H1 (cell line): ENCODE data around the gene TMEM170A. TPM values are rescaled to one million over a fixed set of nuclear protein-coding genes. Genes with fewer than 3 reads are reported as not detected.

ENCODE experiments used
- CTCF ChIA-PET: fragments of 300-600 bp; sonication (Branson Sonifier 250); formaldehyde crosslinking; loops from one replicate; lab custom pipeline; 2021; ENCODE audit not compliant: partially characterized antibody; lab: Charles Lee
- POLR2A ChIA-PET: fragments of 300-600 bp; sonication (Branson Sonifier 250); formaldehyde crosslinking; loops from one replicate; lab custom pipeline; 2021; ENCODE audit warnings: inconsistent platforms; ENCODE audit not compliant: partially characterized antibody; lab: Charles Lee
- DNase-seq, 2 experiments: peaks; one replicate each; pipeline versions ENCODE4 v3.0.0 to v3.0.0-alpha.2; 2010 to 2022; ENCODE audit warnings: low spot score in 2 of 2, low read depth in 1 of 2, mixed read lengths in 1 of 2
- FAIRE-seq: peaks from 2 replicates; lab custom pipeline; 2011; peaks lifted over from hg19 to GRCh38; lab: Jason Lieb, UNC
- H2AFZ ChIP-seq: 2 replicates; pipeline ENCODE4 v1.8.1; 2012; ENCODE audit warnings: low read length, inconsistent platforms
- H2AK5ac ChIP-seq: 2 replicates; pipeline ENCODE4 v1.6.1; 2013; ENCODE audit warnings: low read depth, low read length
- H2BK120ac ChIP-seq: replicated peaks from 2 replicates; pipeline ENCODE3; 2013; ENCODE audit warnings: low read depth, low read length, inconsistent platforms
- H2BK12ac ChIP-seq: 2 replicates; pipeline ENCODE4 v1.6.1; 2013; ENCODE audit warnings: low read depth, low read length
- H2BK15ac ChIP-seq: 2 replicates; pipeline ENCODE4 v1.6.1; 2013; ENCODE audit warnings: low read length
- H2BK20ac ChIP-seq: 2 replicates; pipeline ENCODE4 v1.6.1; 2013; ENCODE audit warnings: low read length
- H2BK5ac ChIP-seq: 2 replicates; pipeline ENCODE4 v1.6.1; 2013; ENCODE audit warnings: low read depth, low read length
- H3K14ac ChIP-seq: 2 replicates; pipeline ENCODE4 v1.6.1; 2013; ENCODE audit warnings: inconsistent platforms; ENCODE audit not compliant: insufficient read length
- H3K18ac ChIP-seq: 2 replicates; pipeline ENCODE4 v1.6.1; 2013; ENCODE audit warnings: low read length; ENCODE audit errors: extremely low read depth
- H3K23ac ChIP-seq: 2 replicates; pipeline ENCODE4 v1.6.1; 2013; ENCODE audit warnings: inconsistent platforms; ENCODE audit not compliant: insufficient read length
- H3K23me2 ChIP-seq: 2 replicates; pipeline ENCODE4 v1.6.1; 2013; ENCODE audit warnings: low read depth, low read length
- H3K27ac ChIP-seq: 2 replicates; pipeline ENCODE4 v1.6.1; 2011; ENCODE audit warnings: low read depth, low read length, inconsistent platforms
- H3K27me3 ChIP-seq, 4 experiments: replicated peaks in 1 of 4; 1 replicate in 1 of 4; 2 replicates in 3 of 4; pipeline versions ENCODE4 v1.6.1 to v1.8.1; 2011 to 2013; ENCODE audit warnings: low read length in 3 of 4, mild to moderate bottlenecking in 3 of 4, inconsistent platforms in 2 of 4, mixed read lengths in 2 of 4, moderate library complexity in 1 of 4; ENCODE audit not compliant: control insufficient read depth in 3 of 4, insufficient read depth in 3 of 4; ENCODE audit errors: extremely low read depth in 1 of 4
- H3K36me3 ChIP-seq, 4 experiments: 2 replicates each; pipeline versions ENCODE4 v1.6.1 to v1.8.1; 2011 to 2013; ENCODE audit warnings: mild to moderate bottlenecking in 4 of 4, low read length in 3 of 4, moderate library complexity in 2 of 4, control low read depth in 1 of 4, inconsistent platforms in 1 of 4; ENCODE audit not compliant: insufficient read depth in 4 of 4, control insufficient read depth in 2 of 4
- H3K4ac ChIP-seq: replicated peaks from 2 replicates; pipeline ENCODE3; 2013; ENCODE audit warnings: low read length, low read depth, mixed read lengths, inconsistent platforms; ENCODE audit not compliant: insufficient read length
- H3K4me1 ChIP-seq, 4 experiments: replicated peaks in 1 of 4; 1 replicate in 1 of 4; 2 replicates in 3 of 4; pipeline versions ENCODE4 v1.6.1 to v1.8.1; 2011 to 2013; ENCODE audit warnings: low read length in 3 of 4, inconsistent platforms in 2 of 4, mixed read lengths in 1 of 4; ENCODE audit not compliant: insufficient read depth in 4 of 4, control insufficient read depth in 3 of 4
- H3K4me2 ChIP-seq, 2 experiments: 2 replicates each; pipeline versions ENCODE4 v1.6.1 to v1.8.1; 2011 to 2013; ENCODE audit warnings: low read depth in 2 of 2, low read length in 2 of 2, control low read depth in 1 of 2, inconsistent platforms in 1 of 2, mild to moderate bottlenecking in 1 of 2; ENCODE audit not compliant: insufficient read depth in 1 of 2
- H3K4me3 ChIP-seq, 4 experiments: fragments of 200-600, 300-600 bp in 1 of 4; sonication (generic), shearing (Covaris generic), sonication (Bioruptor Twin) in 1 of 4; 2 replicates each; pipeline versions ENCODE4 v1.5.1 to v1.8.1; 2011 to 2016; ENCODE audit warnings: low read length in 4 of 4, low read depth in 3 of 4, control low read depth in 2 of 4, inconsistent platforms in 2 of 4, mild to moderate bottlenecking in 2 of 4, mixed read lengths in 1 of 4, moderate library complexity in 1 of 4; ENCODE audit not compliant: insufficient read depth in 2 of 4; ENCODE audit errors: extremely low read depth in 1 of 4
- H3K56ac ChIP-seq: replicated peaks from 2 replicates; pipeline ENCODE3; 2013; ENCODE audit warnings: low read depth, mild to moderate bottlenecking, mixed read lengths, low read length, inconsistent platforms; ENCODE audit not compliant: insufficient read length
- H3K79me1 ChIP-seq: 2 replicates; pipeline ENCODE4 v1.6.1; 2013; ENCODE audit warnings: low read depth, low read length, control low read depth
- H3K79me2 ChIP-seq, 2 experiments: 2 replicates each; pipeline versions ENCODE4 v1.6.1 to v1.8.1; 2012 to 2013; ENCODE audit warnings: low read length in 2 of 2, mild to moderate bottlenecking in 2 of 2, inconsistent platforms in 1 of 2; ENCODE audit not compliant: insufficient read depth in 2 of 2, control insufficient read depth in 1 of 2
- H3K9ac ChIP-seq, 4 experiments: replicated peaks in 1 of 4; 1 replicate in 1 of 4; 2 replicates in 3 of 4; pipeline versions ENCODE4 v1.6.1 to v1.8.1; 2011 to 2013; ENCODE audit warnings: low read depth in 3 of 4, low read length in 3 of 4, control low read depth in 2 of 4, mild to moderate bottlenecking in 2 of 4, moderate library complexity in 2 of 4, inconsistent platforms in 1 of 4; ENCODE audit errors: extremely low read depth in 1 of 4
- H3K9me3 ChIP-seq, 2 experiments: 2 replicates each; pipeline versions ENCODE4 v1.6.1 to v1.8.1; 2012 to 2013; ENCODE audit warnings: mild to moderate bottlenecking in 2 of 2, moderate library complexity in 2 of 2, control low read depth in 1 of 2, inconsistent platforms in 1 of 2, low read depth in 1 of 2, low read length in 1 of 2, mixed read lengths in 1 of 2; ENCODE audit not compliant: insufficient read depth in 2 of 2
- H4K20me1 ChIP-seq, 2 experiments: replicated peaks in 1 of 2; 2 replicates each; pipeline versions ENCODE3 to v1.8.1; 2011 to 2013; ENCODE audit warnings: inconsistent platforms in 2 of 2, low read length in 2 of 2, mild to moderate bottlenecking in 1 of 2; ENCODE audit not compliant: insufficient read depth in 2 of 2, control insufficient read depth in 1 of 2
- H4K5ac ChIP-seq: 2 replicates; pipeline ENCODE4 v1.6.1; 2013; ENCODE audit warnings: low read length, low read depth, mixed read lengths, inconsistent platforms; ENCODE audit not compliant: insufficient read length
- H4K8ac ChIP-seq: 2 replicates; pipeline ENCODE4 v1.8.0; 2013; ENCODE audit warnings: mild to moderate bottlenecking, moderate library complexity, low read length, inconsistent platforms; ENCODE audit not compliant: insufficient read depth; ENCODE audit errors: extremely low read depth
- H4K91ac ChIP-seq: replicated peaks from 2 replicates; pipeline ENCODE3; 2013; ENCODE audit warnings: low read length, mixed read lengths, inconsistent platforms; ENCODE audit not compliant: insufficient read length
- CREB1 ChIP-seq: IDR thresholded peaks from 2 replicates; pipeline ENCODE4 v1.6.1; 2012; ENCODE audit warnings: inconsistent platforms
- E2F6 ChIP-seq: IDR thresholded peaks from 2 replicates; pipeline ENCODE4 v1.6.1; 2012; ENCODE audit warnings: inconsistent platforms
- MAFK ChIP-seq: IDR thresholded peaks from 2 replicates; pipeline ENCODE4 v1.6.1; 2012; ENCODE audit warnings: low read depth, mild to moderate bottlenecking, improper control_type of control experiment, low read length
- POU5F1 ChIP-seq: IDR thresholded peaks from 2 replicates; pipeline ENCODE4 v1.6.1; 2011; ENCODE audit warnings: low read depth, mild to moderate bottlenecking, low read length, moderate library complexity
- RXRA ChIP-seq: IDR thresholded peaks from 2 replicates; pipeline ENCODE4 v1.6.1; 2011; ENCODE audit warnings: low read depth, mild to moderate bottlenecking, low read length, moderate library complexity; ENCODE audit not compliant: insufficient read depth
- SIN3A ChIP-seq, 2 experiments: IDR thresholded peaks in 1 of 2; conservative IDR thresholded peaks in 1 of 2; 2 replicates each; pipeline ENCODE4 v1.6.1; 2011 to 2012; ENCODE audit warnings: low read length in 2 of 2, improper control_type of control experiment in 1 of 2, low read depth in 1 of 2, mild to moderate bottlenecking in 1 of 2
- SP2 ChIP-seq: IDR thresholded peaks from 2 replicates; pipeline ENCODE4 v1.6.1; 2012; ENCODE audit warnings: mild to moderate bottlenecking, low read length, inconsistent platforms
- TAF7 ChIP-seq: optimal IDR thresholded peaks from 2 replicates; pipeline ENCODE3; 2011; ENCODE audit warnings: low read depth, mild to moderate bottlenecking, inconsistent platforms, low read length, moderate library complexity, borderline replicate concordance
- USF2 ChIP-seq: IDR thresholded peaks from 2 replicates; pipeline ENCODE4 v1.6.1; 2011; ENCODE audit warnings: low read length, improper control_type of control experiment
- ZNF274 ChIP-seq: IDR thresholded peaks from 2 replicates; pipeline ENCODE4 v1.7.0; 2012; ENCODE audit warnings: low read length, borderline replicate concordance; ENCODE audit errors: extremely low read depth
- WGBS, 2 experiments: shearing (Covaris generic) in 1 of 2; methylation state at CpG; one replicate each; pipeline versions ENCODE4 v1.1.6 to v1.1.7; 2013 to 2015; ENCODE audit warnings: low lambda C conversion rate in 2 of 2, mixed read lengths in 2 of 2, inconsistent platforms in 1 of 2, low coverage in 1 of 2, missing lambda C conversion rate in 1 of 2; ENCODE audit not compliant: insufficient replicate concordance in 2 of 2, insufficient coverage in 1 of 2, insufficient read length in 1 of 2; ENCODE audit errors: extremely low coverage in 1 of 2, missing lambda C conversion rate in 1 of 2; 5-methylcytosine and 5-hydroxymethylcytosine counted together
- polyA plus RNA-seq, 7 experiments: library from polyadenylated mRNA; depleted of rRNA in 3 of 7; stranded (reverse) in 5 of 7; unstranded in 2 of 7; fragments of >200 nt in 5 of 7; fragments of 200-250 nt in 2 of 7; gene quantifications; 1 replicate in 5 of 7; 2 replicates in 1 of 7; 4 replicates in 1 of 7; pipeline versions ENCODE4 v1.2.1 to v1.2.3, GENCODE V29; 2011 to 2013; ENCODE audit warnings: missing spikeins in 2 of 7, mixed read lengths in 2 of 7
- total RNA-seq: library from RNA; stranded (reverse); fragmentation: NEBNext Ultra II Directional; extraction: Animal tissue kit (Norgen Biotek cat#: 25700); gene quantifications from 2 replicates; pipeline ENCODE4 v1.2.1, GENCODE V29; 2021

TMEM170A gene
- total and polyA plus RNA-seq, 2 of the 8 experiments (the other 6 are each of a cell fraction or from before 2014, with no cell fraction given): 22.9 to 56.6 TPM

DNA sequence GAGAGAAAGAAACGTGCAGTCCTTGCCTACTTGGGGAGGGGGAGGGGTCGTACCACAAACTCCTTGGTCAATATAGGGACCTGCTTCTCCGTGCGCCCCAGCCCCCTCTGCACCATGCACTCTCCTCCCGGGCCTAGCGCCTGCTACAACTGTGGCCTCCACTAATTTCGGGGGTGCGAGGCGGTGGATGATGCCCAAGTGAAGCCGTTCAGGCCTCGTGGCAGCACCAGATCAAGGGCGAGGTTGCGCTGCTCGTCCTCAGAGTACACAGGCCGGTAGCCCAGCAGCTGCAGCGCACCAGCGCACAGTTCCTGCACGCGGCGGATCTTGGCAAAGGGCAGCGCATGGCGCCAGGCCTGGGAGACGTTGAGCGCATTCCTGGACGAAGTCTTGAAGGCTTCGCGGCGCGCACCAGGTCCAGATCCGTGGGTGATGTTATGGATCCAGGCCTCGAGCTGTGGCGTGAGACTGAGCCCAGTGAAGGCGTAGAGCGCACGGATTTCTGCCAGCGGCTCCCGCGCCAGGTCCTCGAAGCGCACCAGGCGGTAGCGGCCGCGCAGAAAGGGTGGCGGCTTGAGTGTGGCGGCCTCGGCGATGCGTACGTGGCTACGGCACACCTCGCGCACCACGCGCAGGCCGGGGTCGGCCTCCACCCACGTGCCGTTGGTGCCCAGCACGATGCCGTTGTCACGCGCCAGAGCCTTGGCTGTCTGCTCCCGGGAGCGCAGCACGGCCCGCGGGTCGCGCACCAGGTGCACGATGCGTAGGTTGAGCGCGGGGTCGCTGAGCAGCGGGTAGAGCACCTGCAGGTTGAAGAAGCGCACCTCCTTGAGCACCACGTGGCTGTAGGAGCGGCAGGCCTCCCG, 14.2 kb upstream of the TMEM170A start:
- Histone ChIP-seq H3K23ac (no peak overlapping the region), H3K79me1 (no peaks in the 10 kb centered on the region), H3K9me3 (no peaks in the 10 kb centered on the region), H2AK5ac (no peak overlapping the region), H3K36me3 (peaks cover 0 to 21% (median 9%) of the 10 kb centered on the region in 4 experiments; a peak in 7 of 8 replicates), H4K91ac (no peak overlapping the region), H3K56ac (no peak overlapping the region), H2BK15ac (no peak overlapping the region), H3K14ac (no peak overlapping the region), H3K4ac (no peak overlapping the region), H4K20me1 (peaks cover 0 to 2% of the 10 kb centered on the region in 2 experiments), H3K9ac (no peak overlapping the region), H2BK12ac (no peak overlapping the region), H2BK5ac (peak overlapping the region; percentile 52; the same call in 1 of the 2 replicates), H3K18ac (no peak overlapping the region), H3K4me1 (no peaks in the 10 kb centered on the region), H3K4me2 (no peak overlapping the region), H3K79me2 (no peaks in the 10 kb centered on the region), H3K23me2 (no peaks in the 10 kb centered on the region), H4K5ac (no peak overlapping the region), H3K4me3 (no peak overlapping the region), H3K27me3 (no peaks in the 10 kb centered on the region), H3K27ac (no peak overlapping the region), H4K8ac (no peak overlapping the region), H2BK20ac (no peak overlapping the region), H2AFZ (no peak overlapping the region), H2BK120ac (no peak overlapping the region)
- no peak for FAIRE-seq
- ChIA-PET POLR2A (interaction anchor here (1.9 kb wide), 1 partner anchor 16 kb away, joined by 16 read pairs; the partner anchor contains the start of gene CHST6), CTCF (interaction anchor here (0.6 to 9.9 kb wide), 8 partner anchors 8 to 142 kb away, joined by 3 to 127 read pairs (median 3); no protein-coding TSS in a partner anchor)
- DNase-seq: no peak
- WGBS, 2 experiments: 95% methylated on average over 71 of the region's 80 CpGs; no CpG with 5 or more reads in 1 of the 2 experiments
- TF ChIP-seq E2F6 (no peak), MAFK (no peak), SIN3A (conservative IDR thresholded peaks at IDR 0.05 in 1 of 2, IDR thresholded peaks at IDR 0.05 in 1 of 2; ENCODE audit: low read depth in 1 of 2, low read length in 2 of 2) (no peak), USF2 (no peak), CREB1 (no peak), SP2 (no peak), RXRA (no peak), ZNF274 (no peak), TAF7 (no peak), POU5F1 (no peak)
